GM12891 (cell line): Measurements from ENCODE around the gene RSPO4.

ENCODE experiments used
- POLR2A ChIP-seq: IDR thresholded peaks from 2 replicates; pipeline ENCODE4 v1.6.1; 2011; ENCODE audit warnings: low read depth, low read length, control low read depth
- SPI1 ChIP-seq: IDR thresholded peaks from 2 replicates; pipeline ENCODE4 v1.6.1; 2011; ENCODE audit warnings: low read depth, low read length, control low read depth
- TAF1 ChIP-seq: IDR thresholded peaks from 2 replicates; pipeline ENCODE4 v1.6.1; 2011; ENCODE audit warnings: low read depth, low read length, control low read depth

- TF ChIP-seq POLR2A, result no peak
- TF ChIP-seq TAF1, result no peak
- 0 out of 2 replicates have a peak, but pooled peaks have one; percentile 10 for TF ChIP-seq SPI1
Measured at GRCh38 chr20:1015181-1015580, 13.1 kb upstream of the RSPO4 start.
